Stimulated activated CD8-positive, alpha-beta memory T cell treated with anti-CD3 and anti-CD28 coated beads, Interleukin-7, amount 100 ng/mL, for 24 hours (primary cell): ENCODE results near the gene UBXN2A.
"Not testable (repeated sequence)": the region's sequence is repeated elsewhere in the genome, so short reads cannot be mapped to it uniquely, and the experiment has no call there.

Source experiments
- DNase-seq: peaks from one replicate; pipeline ENCODE4 v3.0.0-alpha.2; 2020; ENCODE audit warnings: low read depth

The UBXN2A gene

GRCh38 chr2:24014902-24015301 lies 74.6 kb downstream of the UBXN2A start:
- DNase-seq, result not testable (repeated sequence)

GRCh38 chr2:24015562-24016375 lies 75.5 kb downstream of the UBXN2A start:
- no peak for DNase-seq

- DNase-seq, result no peak
Observed at GRCh38 chr2:24016376-24016761, 76.1 kb downstream of the UBXN2A start.

GRCh38 chr2:24016853-24017703 lies 76.8 kb downstream of the UBXN2A start:
- no peak for DNase-seq

GRCh38 chr2:24017711-24018110 lies 77.4 kb downstream of the UBXN2A start:
- no peak for DNase-seq

GRCh38 chr2:24018241-24018640 lies 78.0 kb downstream of the UBXN2A start:
- no peak for DNase-seq

GRCh38 chr2:24019729-24020128 lies 79.5 kb downstream of the UBXN2A start:
- no peak for DNase-seq

- DNase-seq, result no peak
Observed at GRCh38 chr2:24020244-24020643, 80.0 kb downstream of the UBXN2A start.

- DNase-seq, result no peak
Observed at GRCh38 chr2:24021122-24021998, 81.1 kb downstream of the UBXN2A start.

GRCh38 chr2:24022324-24022974 lies 82.2 kb downstream of the UBXN2A start:
- DNase-seq, result no peak

- no peak for DNase-seq
Observed at GRCh38 chr2:24022975-24023575, 82.8 kb downstream of the UBXN2A start.

GRCh38 chr2:24024018-24024417 lies 83.8 kb downstream of the UBXN2A start:
- no peak for DNase-seq

GRCh38 chr2:24024996-24025663 lies 84.9 kb downstream of the UBXN2A start:
- DNase-seq, result no peak

- DNase-seq, result no peak
Observed at GRCh38 chr2:24026233-24026632, 86.0 kb downstream of the UBXN2A start.

- no peak for DNase-seq
Observed at GRCh38 chr2:24038786-24039499, 98.7 kb downstream of the UBXN2A start.

GRCh38 chr2:24040511-24040910 lies 100.2 kb downstream of the UBXN2A start:
- no peak for DNase-seq

GRCh38 chr2:24043133-24043532 lies 102.9 kb downstream of the UBXN2A start:
- DNase-seq, result not testable (repeated sequence)

- no peak for DNase-seq
Observed at GRCh38 chr2:24045511-24046508, 105.5 kb downstream of the UBXN2A start.

GRCh38 chr2:24046599-24046929 lies 106.3 kb downstream of the UBXN2A start:
- no peak for DNase-seq
